Parathyroid adenoma (tissue), 2 donors: ENCODE measurements around the gene EGFL8.

Experiments used
- H2AFZ ChIP-seq: fragments of 300-600 bp; sonication (generic); one replicate; pipeline ENCODE4 v1.7.0; 2017; ENCODE audit warnings: antibody characterized with exemption, mild to moderate bottlenecking
- H3K27ac ChIP-seq: fragments of 300-600 bp; sonication (generic); one replicate; pipeline ENCODE4 v1.7.0; 2017
- H3K27me3 ChIP-seq: fragments of 300-600 bp; sonication (generic); one replicate; pipeline ENCODE4 v1.7.0; 2017; ENCODE audit warnings: low read length; ENCODE audit not compliant: control insufficient read depth, insufficient read depth
- H3K36me3 ChIP-seq: fragments of 300-600 bp; sonication (generic); one replicate; pipeline ENCODE4 v1.7.0; 2017; ENCODE audit warnings: low read length; ENCODE audit not compliant: control insufficient read depth, insufficient read depth
- H3K4me1 ChIP-seq: fragments of 300-600 bp; sonication (generic); one replicate; pipeline ENCODE4 v1.7.0; 2017; ENCODE audit warnings: control low read depth
- H3K4me2 ChIP-seq: fragments of 300-600 bp; sonication (generic); one replicate; pipeline ENCODE4 v1.7.0; 2017; ENCODE audit warnings: low read length
- H3K4me3 ChIP-seq: fragments of 300-600 bp; sonication (generic); one replicate; pipeline ENCODE4 v1.7.0; 2017; ENCODE audit warnings: low read depth, low read length
- H3K79me2 ChIP-seq: fragments of 300-600 bp; sonication (generic); one replicate; pipeline ENCODE4 v1.7.0; 2017; ENCODE audit warnings: control low read depth
- H3K9ac ChIP-seq: fragments of 300-600 bp; sonication (generic); one replicate; pipeline ENCODE4 v1.7.0; 2017; ENCODE audit warnings: mild to moderate bottlenecking
- H3K9me3 ChIP-seq: fragments of 300-600 bp; sonication (generic); one replicate; pipeline ENCODE4 v1.7.0; 2017; ENCODE audit warnings: low read length; ENCODE audit not compliant: control insufficient read depth
- CTCF ChIP-seq: fragments of 300-600 bp; sonication (generic); IDR thresholded peaks from one replicate; pipeline ENCODE4 v1.7.0; 2017; ENCODE audit warnings: antibody characterized with exemption, mild to moderate bottlenecking
- donor health status: primary hyperparathyroidism.

EGFL8 gene

GRCh38 chr6:32179766-32180405, 15.5 kb downstream of the EGFL8 start:
- no peaks in the 10 kb centered on the region for H3K27me3 ChIP-seq
- no peak overlapping the region for H3K27ac ChIP-seq
- H3K4me2 ChIP-seq, result no peak overlapping the region
- peaks cover 9% of the 10 kb centered on the region for H3K79me2 ChIP-seq
- no peaks in the 10 kb centered on the region for H3K36me3 ChIP-seq
- TF ChIP-seq CTCF, result no peak
- H3K9me3 ChIP-seq, result no peaks in the 10 kb centered on the region
- H2AFZ ChIP-seq, result no peak overlapping the region
- peaks cover 9% of the 10 kb centered on the region for H3K4me1 ChIP-seq
- no peak overlapping the region for H3K4me3 ChIP-seq
- no peak overlapping the region for H3K9ac ChIP-seq

GRCh38 chr6:32181148-32181702, 16.8 kb downstream of the EGFL8 start:
- Histone ChIP-seq H3K36me3 (no peaks in the 10 kb centered on the region), H3K4me1 (peaks cover 9% of the 10 kb centered on the region), H3K27ac (no peak overlapping the region)

GRCh38 chr6:32181915-32182529, 17.6 kb downstream of the EGFL8 start:
- Histone ChIP-seq H3K27ac (no peak overlapping the region), H2AFZ (no peak overlapping the region), H3K4me1 (peaks cover 1% of the 10 kb centered on the region), H3K9me3 (no peaks in the 10 kb centered on the region), H3K9ac (no peak overlapping the region), H3K27me3 (no peaks in the 10 kb centered on the region), H3K36me3 (no peaks in the 10 kb centered on the region), H3K79me2 (peaks cover 3% of the 10 kb centered on the region), H3K4me3 (no peak overlapping the region), H3K4me2 (no peak overlapping the region)
- TF ChIP-seq CTCF, result no peak

More at GRCh38 chr6:32181148-32181702, 16.8 kb downstream of the EGFL8 start:
- Histone ChIP-seq H3K4me3 (no peak overlapping the region), H3K27me3 (no peaks in the 10 kb centered on the region), H3K9ac (no peak overlapping the region), H3K79me2 (peaks cover 3% of the 10 kb centered on the region), H3K9me3 (no peaks in the 10 kb centered on the region), H2AFZ (no peak overlapping the region), H3K4me2 (no peak overlapping the region)
- TF ChIP-seq CTCF, result no peak

GRCh38 chr6:32182555-32182981, 18.2 kb downstream of the EGFL8 start:
- H3K27ac ChIP-seq, result no peak overlapping the region
- H3K9ac ChIP-seq, result no peak overlapping the region

More at GRCh38 chr6:32182555-32182981, 18.2 kb downstream of the EGFL8 start:
- Histone ChIP-seq H3K36me3 (no peaks in the 10 kb centered on the region), H3K27me3 (no peaks in the 10 kb centered on the region), H3K4me1 (no peaks in the 10 kb centered on the region), H3K9me3 (no peaks in the 10 kb centered on the region), H3K4me2 (no peak overlapping the region), H2AFZ (no peak overlapping the region), H3K4me3 (no peak overlapping the region), H3K79me2 (peaks cover 3% of the 10 kb centered on the region)
- TF ChIP-seq CTCF, result no peak
